ENCODE results near the gene CPO. TPM values are rescaled to one million over a fixed set of nuclear protein-coding genes. Genes with fewer than 3 reads are reported as not detected.
"Not testable (repeated sequence)": the region's sequence is repeated elsewhere in the genome, so short reads cannot be mapped to it uniquely, and the experiment has no call there.

The CPO gene
- total RNA-seq, 6 experiments from 2014 or later: not detected

GRCh38 chr2:206940546-206940945, 1.2 kb downstream of the CPO start:
- peaks cover 3% of the 10 kb centered on the region; the same call in 1 of the 2 replicates for H3K27me3 Mint-ChIP-seq (ENCODE audit: insufficient read depth)
- H3K27ac Mint-ChIP-seq: no peak overlapping the region
- no peak for TF ChIP-seq CTCF (IDR thresholded peaks at IDR 0.05)
- no peaks in the 10 kb centered on the region for H3K9me3 Mint-ChIP-seq
- no peak for DNase-seq
- no peaks in the 10 kb centered on the region for H3K36me3 Mint-ChIP-seq (ENCODE audit: low read depth)
- H3K4me3 Mint-ChIP-seq: no peak overlapping the region
- H3K4me1 Mint-ChIP-seq (ENCODE audit: low read depth): no peaks in the 10 kb centered on the region

GRCh38 chr2:206942592-206943478, 3.5 kb downstream of the CPO start:
- H3K9me3 Mint-ChIP-seq: no peaks in the 10 kb centered on the region
- no peak for DNase-seq
- no peak overlapping the region for H3K27ac Mint-ChIP-seq
- TF ChIP-seq CTCF (IDR thresholded peaks at IDR 0.05): no peak
- H3K4me1 Mint-ChIP-seq (ENCODE audit: low read depth): no peaks in the 10 kb centered on the region
- no peak overlapping the region for H3K4me3 Mint-ChIP-seq
- H3K27me3 Mint-ChIP-seq (ENCODE audit: insufficient read depth): peaks cover 1% of the 10 kb centered on the region; the same call in 1 of the 2 replicates
- H3K36me3 Mint-ChIP-seq (ENCODE audit: low read depth): no peaks in the 10 kb centered on the region

- DNase-seq; H3K9me3 Mint-ChIP-seq; H3K27ac Mint-ChIP-seq; H3K36me3 Mint-ChIP-seq (ENCODE audit: low read depth); H3K27me3 Mint-ChIP-seq (ENCODE audit: insufficient read depth); H3K4me3 Mint-ChIP-seq; H3K4me1 Mint-ChIP-seq (ENCODE audit: low read depth): not testable (repeated sequence)
Measured at GRCh38 chr2:206953404-206953803, 14.1 kb downstream of the CPO start.

DNA sequence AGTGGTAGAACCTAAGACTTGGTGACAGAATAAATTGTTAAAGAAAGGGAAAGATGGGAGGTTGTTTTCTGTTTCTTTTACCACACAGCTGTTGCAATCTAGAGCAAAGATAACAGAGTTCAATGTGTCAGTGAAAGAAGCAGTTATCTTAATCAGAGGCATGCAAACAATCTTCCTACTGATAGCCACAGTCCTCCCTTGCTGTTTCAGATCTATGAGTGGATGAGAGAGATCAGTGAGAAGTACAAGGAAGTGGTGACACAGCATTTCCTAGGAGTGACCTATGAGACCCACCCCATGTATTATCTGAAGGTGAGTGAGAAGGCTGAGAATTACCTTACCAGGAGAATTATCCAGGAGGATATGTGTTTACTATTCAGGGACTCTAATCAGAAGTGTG, 15.9 kb downstream of the CPO start:
- TF ChIP-seq CTCF (IDR thresholded peaks at IDR 0.05): no peak
- H3K27me3 Mint-ChIP-seq (ENCODE audit: insufficient read depth): peaks cover 6% of the 10 kb centered on the region
- H3K4me1 Mint-ChIP-seq (ENCODE audit: low read depth): no peaks in the 10 kb centered on the region
- H3K4me3 Mint-ChIP-seq: no peak overlapping the region
- DNase-seq: no peak
- H3K36me3 Mint-ChIP-seq (ENCODE audit: low read depth): no peaks in the 10 kb centered on the region
- no peak overlapping the region for H3K27ac Mint-ChIP-seq
- peaks cover 6% of the 10 kb centered on the region; the same call in 1 of the 2 replicates for H3K9me3 Mint-ChIP-seq

- Mint-ChIP-seq H3K9me3 (peaks cover 6% of the 10 kb centered on the region; the same call in 1 of the 2 replicates), H3K4me1 (ENCODE audit: low read depth) (no peaks in the 10 kb centered on the region), H3K4me3 (no peak overlapping the region), H3K36me3 (ENCODE audit: low read depth) (no peaks in the 10 kb centered on the region), H3K27ac (no peak overlapping the region), H3K27me3 (ENCODE audit: insufficient read depth) (peaks cover 13% of the 10 kb centered on the region)
- no peak for TF ChIP-seq CTCF (IDR thresholded peaks at IDR 0.05)
- DNase-seq: no peak
Measured at GRCh38 chr2:206958261-206958660, 18.9 kb downstream of the CPO start.

- DNase-seq: no peak
- Mint-ChIP-seq H3K4me1 (ENCODE audit: low read depth) (peaks cover 3% of the 10 kb centered on the region), H3K27ac (no peak overlapping the region), H3K27me3 (ENCODE audit: insufficient read depth) (peaks cover 15% of the 10 kb centered on the region), H3K9me3 (no peaks in the 10 kb centered on the region), H3K36me3 (ENCODE audit: low read depth) (no peaks in the 10 kb centered on the region), H3K4me3 (no peak overlapping the region)
- no peak for TF ChIP-seq CTCF (IDR thresholded peaks at IDR 0.05)
Measured at GRCh38 chr2:206962966-206963365, 23.6 kb downstream of the CPO start.
